GM23338 (cell line): ENCODE data around the gene NEMF. TPM values are rescaled to one million over a fixed set of nuclear protein-coding genes. Genes with fewer than 3 reads are reported as not detected.
"Not testable (repeated sequence)": the region's sequence is repeated elsewhere in the genome, so short reads cannot be mapped to it uniquely, and the experiment has no call there.

ENCODE experiments used
- ATAC-seq: fragments of 200-7000 bp; cut with Tn5 transposase; 3 replicates; pipeline ENCODE4 v1.9.1; 2020
- DNase-seq: peaks from one replicate; pipeline ENCODE4 v3.0.0-alpha.2; 2015; ENCODE audit warnings: low spot score
- H2AFZ ChIP-seq: fragments of 200-600 bp; sonication (generic); 2 replicates; pipeline ENCODE4 v1.8.0; 2016; ENCODE audit warnings: antibody characterized with exemption, mild to moderate bottlenecking, moderate library complexity
- H3F3A ChIP-seq: fragments of 200-600 bp; sonication (generic); replicated peaks from 2 replicates; pipeline ENCODE4 v1.8.0; 2017; ENCODE audit warnings: antibody characterized with exemption, mixed run types, low read depth
- H3K27ac ChIP-seq: fragments of 200-600 bp; sonication (generic); 2 replicates; pipeline ENCODE4 v1.6.1; 2016; ENCODE audit warnings: low read depth
- H3K27me3 ChIP-seq: fragments of 200-600 bp; sonication (generic); 2 replicates; pipeline ENCODE4 v1.8.0; 2016; ENCODE audit warnings: mild to moderate bottlenecking, mixed run types, moderate library complexity; ENCODE audit not compliant: insufficient read depth
- H3K36me3 ChIP-seq: fragments of 200-600 bp; sonication (generic); 2 replicates; pipeline ENCODE4 v1.8.0; 2016; ENCODE audit warnings: mild to moderate bottlenecking; ENCODE audit not compliant: insufficient read depth
- H3K4me1 ChIP-seq: fragments of 200-600 bp; sonication (generic); 2 replicates; pipeline ENCODE4 v1.8.0; 2016; ENCODE audit warnings: mild to moderate bottlenecking, moderate library complexity; ENCODE audit not compliant: insufficient read depth
- H3K4me2 ChIP-seq: fragments of 200-600 bp; sonication (generic); 2 replicates; pipeline ENCODE4 v1.7.1; 2017; ENCODE audit warnings: mixed run types
- H3K4me3 ChIP-seq: fragments of 200-600 bp; sonication (generic); 2 replicates; pipeline ENCODE4 v1.6.1; 2016; ENCODE audit warnings: mixed run types
- H3K79me2 ChIP-seq: fragments of 200-600 bp; sonication (generic); replicated peaks from 2 replicates; pipeline ENCODE4 v1.8.0; 2017; ENCODE audit warnings: mild to moderate bottlenecking; ENCODE audit not compliant: insufficient read depth
- H3K9me2 ChIP-seq: fragments of 200-600 bp; sonication (generic); 2 replicates; pipeline ENCODE4 v1.8.0; 2017; ENCODE audit not compliant: insufficient read depth
- H4K20me1 ChIP-seq: fragments of 200-600 bp; sonication (generic); replicated peaks from 2 replicates; pipeline ENCODE4 v1.8.0; 2017; ENCODE audit warnings: mild to moderate bottlenecking; ENCODE audit not compliant: insufficient read depth
- H3K27ac Mint-ChIP-seq: 2 replicates; pipeline ENCODE4 v1.8.0; 2020; ENCODE audit warnings: inconsistent platforms, mild to moderate bottlenecking, moderate library complexity, mixed read lengths
- H3K27me3 Mint-ChIP-seq: 3 replicates; pipeline ENCODE4 v1.8.0; 2022; ENCODE audit warnings: low read depth, mild to moderate bottlenecking, moderate library complexity, mixed read lengths, inconsistent platforms; ENCODE audit not compliant: insufficient read depth, poor library complexity
- H3K36me3 Mint-ChIP-seq: 3 replicates; pipeline ENCODE4 v1.8.0; 2021; ENCODE audit warnings: low read depth, mild to moderate bottlenecking, inconsistent platforms, moderate library complexity, mixed read lengths
- H3K4me1 Mint-ChIP-seq: 3 replicates; pipeline ENCODE4 v1.8.0; 2020; ENCODE audit warnings: mild to moderate bottlenecking, inconsistent platforms, mixed read lengths
- H3K4me3 Mint-ChIP-seq: 3 replicates; pipeline ENCODE4 v1.8.0; 2021; ENCODE audit warnings: moderate library complexity, mild to moderate bottlenecking, inconsistent platforms, mixed read lengths
- H3K9me3 Mint-ChIP-seq: 3 replicates; pipeline ENCODE4 v1.8.0; 2020; ENCODE audit warnings: moderate library complexity, mild to moderate bottlenecking, inconsistent platforms, mixed read lengths
- EZH2phosphoT487 ChIP-seq: fragments of 200-600 bp; sonication (generic); IDR thresholded peaks from one replicate; pipeline ENCODE4 v1.8.1; 2018; ENCODE audit warnings: antibody characterized with exemption; ENCODE audit not compliant: unreplicated experiment
- JUNB ChIP-seq: IDR thresholded peaks from one replicate; pipeline ENCODE4 v1.6.1; 2016; ENCODE audit warnings: antibody characterized with exemption; ENCODE audit not compliant: unreplicated experiment
- NANOG ChIP-seq: IDR thresholded peaks from 2 replicates; pipeline ENCODE4 v1.6.1; 2016; ENCODE audit warnings: antibody characterized with exemption, borderline replicate concordance
- POLR2AphosphoS5 ChIP-seq: IDR thresholded peaks from 2 replicates; pipeline ENCODE4 v1.6.1; 2016; ENCODE audit warnings: antibody characterized with exemption, low read depth
- STAT1 ChIP-seq: IDR thresholded peaks from one replicate; pipeline ENCODE4 v1.6.1; 2016; ENCODE audit warnings: antibody characterized with exemption; ENCODE audit not compliant: unreplicated experiment
- ZNF114 ChIP-seq: fragments of 250-450 bp; sonication (Bioruptor Pico); IDR thresholded peaks from 2 replicates; pipeline ENCODE4 v1.5.0; 2020; ENCODE audit warnings: mild to moderate bottlenecking, moderate library complexity
- ZNF462 ChIP-seq: fragments of 250-450 bp; sonication (Bioruptor Pico); IDR thresholded peaks from 2 replicates; pipeline ENCODE4 v1.5.0; 2020; ENCODE audit warnings: mild to moderate bottlenecking, moderate library complexity
- polyA plus RNA-seq: library from polyadenylated mRNA; unstranded; fragments of >200 nt; fragmentation: Nextera tagmentation; extraction: Ambion mirVana; gene quantifications from 2 replicates; pipeline ENCODE4 v1.2.1, GENCODE V29; 2016
- total RNA-seq: library from RNA; depleted of rRNA; stranded (reverse); fragments of >200 nt; shearing (Covaris generic); gene quantifications from 2 replicates; pipeline ENCODE4 v1.2.3, GENCODE V29; 2014
- TF ChIP-seq, protein P1 (sequence below): IDR thresholded peaks from one replicate; pipeline ENCODE4 v1.6.1; 2018; ENCODE audit warnings: antibody characterized with exemption; ENCODE audit not compliant: unreplicated experiment
- TF ChIP-seq, protein P2 (sequence below): IDR thresholded peaks from 2 replicates; pipeline ENCODE4 v1.6.1; 2016; ENCODE audit warnings: antibody characterized with exemption

The NEMF gene
- total and polyA plus RNA-seq, 2 experiments from 2014 or later = 58.4 to 88.1 TPM

- TF ChIP-seq, protein P1, sequence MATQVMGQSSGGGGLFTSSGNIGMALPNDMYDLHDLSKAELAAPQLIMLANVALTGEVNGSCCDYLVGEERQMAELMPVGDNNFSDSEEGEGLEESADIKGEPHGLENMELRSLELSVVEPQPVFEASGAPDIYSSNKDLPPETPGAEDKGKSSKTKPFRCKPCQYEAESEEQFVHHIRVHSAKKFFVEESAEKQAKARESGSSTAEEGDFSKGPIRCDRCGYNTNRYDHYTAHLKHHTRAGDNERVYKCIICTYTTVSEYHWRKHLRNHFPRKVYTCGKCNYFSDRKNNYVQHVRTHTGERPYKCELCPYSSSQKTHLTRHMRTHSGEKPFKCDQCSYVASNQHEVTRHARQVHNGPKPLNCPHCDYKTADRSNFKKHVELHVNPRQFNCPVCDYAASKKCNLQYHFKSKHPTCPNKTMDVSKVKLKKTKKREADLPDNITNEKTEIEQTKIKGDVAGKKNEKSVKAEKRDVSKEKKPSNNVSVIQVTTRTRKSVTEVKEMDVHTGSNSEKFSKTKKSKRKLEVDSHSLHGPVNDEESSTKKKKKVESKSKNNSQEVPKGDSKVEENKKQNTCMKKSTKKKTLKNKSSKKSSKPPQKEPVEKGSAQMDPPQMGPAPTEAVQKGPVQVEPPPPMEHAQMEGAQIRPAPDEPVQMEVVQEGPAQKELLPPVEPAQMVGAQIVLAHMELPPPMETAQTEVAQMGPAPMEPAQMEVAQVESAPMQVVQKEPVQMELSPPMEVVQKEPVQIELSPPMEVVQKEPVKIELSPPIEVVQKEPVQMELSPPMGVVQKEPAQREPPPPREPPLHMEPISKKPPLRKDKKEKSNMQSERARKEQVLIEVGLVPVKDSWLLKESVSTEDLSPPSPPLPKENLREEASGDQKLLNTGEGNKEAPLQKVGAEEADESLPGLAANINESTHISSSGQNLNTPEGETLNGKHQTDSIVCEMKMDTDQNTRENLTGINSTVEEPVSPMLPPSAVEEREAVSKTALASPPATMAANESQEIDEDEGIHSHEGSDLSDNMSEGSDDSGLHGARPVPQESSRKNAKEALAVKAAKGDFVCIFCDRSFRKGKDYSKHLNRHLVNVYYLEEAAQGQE = no peak
Observed at GRCh38 chr14:49745191-49745590, 107.4 kb downstream of the NEMF start (continued).

- H3K9me2 ChIP-seq, ATAC-seq, H3K36me3 Mint-ChIP-seq, H3K4me3 ChIP-seq, H3K27me3 ChIP-seq, H3K4me1 Mint-ChIP-seq, H3K4me3 Mint-ChIP-seq, H3K79me2 ChIP-seq, H3K9me3 Mint-ChIP-seq, H3K36me3 ChIP-seq, H3F3A ChIP-seq, H2AFZ ChIP-seq, H3K27me3 Mint-ChIP-seq, H3K27ac Mint-ChIP-seq, H3K4me2 ChIP-seq, H3K4me1 ChIP-seq, DNase-seq, H4K20me1 ChIP-seq, H3K27ac ChIP-seq: not testable (repeated sequence)
Observed at GRCh38 chr14:49735669-49736068, 116.9 kb downstream of the NEMF start.

GRCh38 chr14:49733836-49734235, 118.8 kb downstream of the NEMF start:
- H3K27ac ChIP-seq = no peak overlapping the region
- Mint-ChIP-seq H3K27me3 (peaks cover 2% of the 10 kb centered on the region), H3K9me3 (no peaks in the 10 kb centered on the region), H3K4me3 (no peak overlapping the region), H3K36me3 (no peaks in the 10 kb centered on the region), H3K27ac (no peak overlapping the region), H3K4me1 (no peaks in the 10 kb centered on the region)
- H3K4me2 ChIP-seq = no peak overlapping the region
- H3K4me3 ChIP-seq = no peak overlapping the region
- ATAC-seq (no peak), DNase-seq (no peak)
- no peaks in the 10 kb centered on the region for H3K4me1 ChIP-seq
- H3K79me2 ChIP-seq = no peaks in the 10 kb centered on the region
- H3F3A ChIP-seq = no peaks in the 10 kb centered on the region
- no peak overlapping the region for H2AFZ ChIP-seq
- no peaks in the 10 kb centered on the region for H3K36me3 ChIP-seq
- H3K9me2 ChIP-seq = no peaks in the 10 kb centered on the region
- no peaks in the 10 kb centered on the region for H3K27me3 ChIP-seq
- no peaks in the 10 kb centered on the region for H4K20me1 ChIP-seq
- TF ChIP-seq POLR2AphosphoS5 (no peak), ZNF462 (CRISPR knock-in tag) (no peak), NANOG (no peak), JUNB (no peak), ZNF114 (CRISPR knock-in tag) (no peak), EZH2phosphoT487 (no peak), STAT1 (no peak)
- TF ChIP-seq, protein P2, sequence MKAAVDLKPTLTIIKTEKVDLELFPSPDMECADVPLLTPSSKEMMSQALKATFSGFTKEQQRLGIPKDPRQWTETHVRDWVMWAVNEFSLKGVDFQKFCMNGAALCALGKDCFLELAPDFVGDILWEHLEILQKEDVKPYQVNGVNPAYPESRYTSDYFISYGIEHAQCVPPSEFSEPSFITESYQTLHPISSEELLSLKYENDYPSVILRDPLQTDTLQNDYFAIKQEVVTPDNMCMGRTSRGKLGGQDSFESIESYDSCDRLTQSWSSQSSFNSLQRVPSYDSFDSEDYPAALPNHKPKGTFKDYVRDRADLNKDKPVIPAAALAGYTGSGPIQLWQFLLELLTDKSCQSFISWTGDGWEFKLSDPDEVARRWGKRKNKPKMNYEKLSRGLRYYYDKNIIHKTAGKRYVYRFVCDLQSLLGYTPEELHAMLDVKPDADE = no peak
